Thyroid gland (tissue), 4 donors: ENCODE measurements around the gene SUN2. TPM values are rescaled to one million over a fixed set of nuclear protein-coding genes. Genes with fewer than 3 reads are reported as not detected.

Experiments
- DNase-seq, 2 donors: peaks; one replicate each; pipeline ENCODE4 v3.0.0-alpha.2; 2019
- H3K27ac ChIP-seq, 3 donors: fragments of 200-600 bp; sonication (generic); 1 replicate in 2 of 3; 2 replicates in 1 of 3; pipeline ENCODE4 v1.5.1; 2016 to 2019; ENCODE audit warnings: mild to moderate bottlenecking in 1 of 3, moderate library complexity in 1 of 3
- H3K27me3 ChIP-seq: fragments of 200-600 bp; sonication (generic); one replicate; pipeline ENCODE4 v1.5.1; 2019
- H3K36me3 ChIP-seq, 2 donors: fragments of 200-600 bp; sonication (generic); one replicate each; pipeline ENCODE4 v1.5.1; 2016 to 2019
- H3K4me1 ChIP-seq, 2 donors: fragments of 200-600 bp; sonication (generic); one replicate each; pipeline ENCODE4 v1.5.1; 2017 to 2019
- H3K4me3 ChIP-seq, 3 donors: fragments of 200-600 bp; sonication (generic); replicated peaks in 1 of 3; 1 replicate in 2 of 3; 2 replicates in 1 of 3; pipeline ENCODE4 v1.5.1; 2016; ENCODE audit warnings: mild to moderate bottlenecking in 1 of 3
- H3K9me3 ChIP-seq: fragments of 200-600 bp; sonication (generic); one replicate; pipeline ENCODE4 v1.5.1; 2017
- POLR2A ChIP-seq, 2 donors: fragments of 450-650 bp; IDR thresholded peaks; one replicate each; pipeline ENCODE4 v1.6.1; 2017; ENCODE audit warnings: antibody characterized with exemption in 2 of 2, mild to moderate bottlenecking in 2 of 2, moderate library complexity in 1 of 2
- WGBS, 2 donors: methylation state at CpG; one replicate each; pipeline ENCODE4 v1.1.5; 2017; 5-methylcytosine and 5-hydroxymethylcytosine counted together
- intact Hi-C: fragments of 100-400 bp; cut with DNase I; formaldehyde crosslinking; loops from one replicate; pipeline ENCODE4 v1.15.1; 2023
- total RNA-seq, 4 donors: library from RNA; depleted of rRNA; stranded (reverse); fragments of >200 nt; gene quantifications; one replicate each; pipeline ENCODE4 v1.2.3, GENCODE V29; 2016
- TF ChIP-seq, protein P1 (sequence below), 6 experiments: fragments of 200-600 bp in 3 of 6; fragments of 450-650 bp in 3 of 6; sonication (generic) in 3 of 6; IDR thresholded peaks; one replicate each; pipeline ENCODE4 v1.5.1; 2016 to 2019; ENCODE audit warnings: antibody characterized with exemption in 6 of 6, mild to moderate bottlenecking in 2 of 6, inconsistent platforms in 1 of 6, moderate library complexity in 1 of 6

Gene SUN2
- total RNA-seq, 4 donors from 2014 or later = 137 to 356 (median 153) TPM

DNA sequence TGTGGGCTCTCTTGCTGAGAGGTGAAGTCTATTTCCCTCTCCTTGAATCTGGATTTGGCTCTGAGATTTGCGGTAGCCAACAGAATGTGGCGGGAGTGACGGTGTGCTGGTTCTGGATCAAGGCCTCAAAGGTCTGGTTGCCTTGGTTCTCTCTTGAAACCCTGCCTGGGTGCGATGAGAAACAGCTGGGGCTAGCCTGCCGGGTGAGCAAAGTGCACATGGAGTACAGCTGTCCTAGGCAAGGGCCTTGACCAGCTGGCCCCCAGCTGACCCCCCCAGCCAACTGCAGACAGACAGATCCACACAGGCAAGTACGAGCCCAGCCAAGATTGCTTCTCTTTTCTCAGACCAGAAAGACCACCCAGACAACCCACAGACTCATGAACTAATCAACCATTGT lies 10.8 kb downstream of the SUN2 start:
- H3K4me1 ChIP-seq = no peaks in the 10 kb centered on the region
- TF ChIP-seq, protein P1, sequence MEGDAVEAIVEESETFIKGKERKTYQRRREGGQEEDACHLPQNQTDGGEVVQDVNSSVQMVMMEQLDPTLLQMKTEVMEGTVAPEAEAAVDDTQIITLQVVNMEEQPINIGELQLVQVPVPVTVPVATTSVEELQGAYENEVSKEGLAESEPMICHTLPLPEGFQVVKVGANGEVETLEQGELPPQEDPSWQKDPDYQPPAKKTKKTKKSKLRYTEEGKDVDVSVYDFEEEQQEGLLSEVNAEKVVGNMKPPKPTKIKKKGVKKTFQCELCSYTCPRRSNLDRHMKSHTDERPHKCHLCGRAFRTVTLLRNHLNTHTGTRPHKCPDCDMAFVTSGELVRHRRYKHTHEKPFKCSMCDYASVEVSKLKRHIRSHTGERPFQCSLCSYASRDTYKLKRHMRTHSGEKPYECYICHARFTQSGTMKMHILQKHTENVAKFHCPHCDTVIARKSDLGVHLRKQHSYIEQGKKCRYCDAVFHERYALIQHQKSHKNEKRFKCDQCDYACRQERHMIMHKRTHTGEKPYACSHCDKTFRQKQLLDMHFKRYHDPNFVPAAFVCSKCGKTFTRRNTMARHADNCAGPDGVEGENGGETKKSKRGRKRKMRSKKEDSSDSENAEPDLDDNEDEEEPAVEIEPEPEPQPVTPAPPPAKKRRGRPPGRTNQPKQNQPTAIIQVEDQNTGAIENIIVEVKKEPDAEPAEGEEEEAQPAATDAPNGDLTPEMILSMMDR (IDR thresholded peaks at IDR 0.05) = no peak
- no peak for TF ChIP-seq POLR2A (IDR thresholded peaks at IDR 0.05)
- peaks cover 85 to 91% of the 10 kb centered on the region in 2 donors for H3K36me3 ChIP-seq
- no peaks in the 10 kb centered on the region for H3K9me3 ChIP-seq
- no peak for DNase-seq
- no peak overlapping the region for H3K4me3 ChIP-seq
- no peaks in the 10 kb centered on the region for H3K27me3 ChIP-seq
- H3K27ac ChIP-seq = no peak overlapping the region
- intact Hi-C loops = no loop called here
- WGBS, 2 donors = 90 to 93% methylated on average over 5 to 6 of the region's 6 CpGs

DNA sequence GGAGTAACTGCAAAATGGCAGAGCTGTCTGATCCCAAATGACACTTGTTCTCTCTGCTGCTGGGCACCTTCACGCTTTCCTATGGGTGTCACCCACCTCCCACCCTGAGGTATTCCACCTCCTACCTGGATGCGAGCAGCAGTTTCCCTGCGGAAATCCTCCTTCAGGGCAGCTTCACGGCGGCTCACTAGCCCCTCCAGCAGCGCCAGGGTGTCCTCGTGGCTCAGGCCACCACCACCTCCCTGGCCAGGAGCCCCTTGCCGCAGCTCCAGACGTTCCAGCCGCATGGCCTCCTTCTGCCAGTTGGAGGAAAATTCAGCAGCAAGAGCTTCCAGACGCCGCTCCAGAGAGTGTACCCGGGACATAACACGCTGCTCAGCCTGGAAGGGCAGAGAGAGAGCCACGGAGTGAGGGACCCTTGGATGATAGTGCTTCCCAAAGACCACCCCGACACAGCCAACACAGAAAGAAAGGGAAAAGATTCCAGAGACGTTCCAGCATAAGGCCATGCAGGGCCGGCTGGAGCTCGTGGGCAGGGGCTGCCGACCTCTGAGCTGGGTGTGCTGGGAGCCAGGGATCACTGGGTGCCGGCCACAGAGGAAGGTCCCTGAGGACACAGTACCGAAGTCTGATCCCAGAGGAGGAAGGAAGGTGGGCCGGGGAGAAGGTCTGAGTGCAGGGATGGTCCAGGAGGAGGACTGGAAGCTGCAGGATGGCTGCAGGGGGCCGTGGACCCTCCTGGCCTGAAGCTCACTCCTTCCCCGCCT lies 13.4 kb downstream of the SUN2 start:
- H3K4me3 ChIP-seq = no peak overlapping the region
- TF ChIP-seq POLR2A (IDR thresholded peaks at IDR 0.05) = no peak
- H3K4me1 ChIP-seq = no peaks in the 10 kb centered on the region
- H3K9me3 ChIP-seq = no peaks in the 10 kb centered on the region
- DNase-seq = no peak
- no peak overlapping the region for H3K27ac ChIP-seq
- WGBS, 2 donors = 93 to 94% methylated on average over 23 to 25 of the region's 25 CpGs
- H3K36me3 ChIP-seq = peaks cover 85 to 96% of the 10 kb centered on the region in 2 donors
- intact Hi-C loops = no loop called here
- no peaks in the 10 kb centered on the region for H3K27me3 ChIP-seq

- no peak for TF ChIP-seq POLR2A (IDR thresholded peaks at IDR 0.05)
- TF ChIP-seq, protein P1 (IDR thresholded peaks at IDR 0.05) = no peak
- no peaks in the 10 kb centered on the region for H3K4me1 ChIP-seq
- DNase-seq = no peak
- peaks cover 90 to 93% of the 10 kb centered on the region in 2 donors for H3K36me3 ChIP-seq
- H3K27ac ChIP-seq = no peak overlapping the region
- H3K27me3 ChIP-seq = no peaks in the 10 kb centered on the region
- H3K9me3 ChIP-seq = no peaks in the 10 kb centered on the region
- 96 to 100% methylated on average over 8 to 10 of the region's 10 CpGs for WGBS, 2 donors
- intact Hi-C loops = no loop called here
- no peak overlapping the region for H3K4me3 ChIP-seq
Observed at GRCh38 chr22:38741576-38741975, 14.2 kb downstream of the SUN2 start.

DNA sequence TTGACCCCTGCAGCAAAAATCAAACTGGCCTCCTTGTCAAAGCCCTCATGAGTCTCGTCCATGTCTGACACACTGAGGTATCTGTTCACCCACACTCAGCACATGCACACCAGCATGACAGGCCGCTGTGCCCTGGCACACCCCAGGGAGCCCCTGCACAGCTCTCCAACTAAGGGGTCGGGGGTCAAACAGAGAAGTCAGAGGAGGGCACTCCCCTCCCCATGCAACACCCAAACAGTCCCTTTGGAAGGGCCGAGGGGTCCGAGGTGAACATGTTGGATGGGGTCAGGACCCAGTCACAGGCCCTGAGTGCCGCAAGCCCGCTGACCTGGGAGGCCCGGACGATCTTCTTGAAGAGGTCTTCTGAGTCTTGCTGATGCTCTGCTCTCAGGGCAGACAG lies 14.6 kb downstream of the SUN2 start:
- H3K27ac ChIP-seq = no peak overlapping the region

DNA sequence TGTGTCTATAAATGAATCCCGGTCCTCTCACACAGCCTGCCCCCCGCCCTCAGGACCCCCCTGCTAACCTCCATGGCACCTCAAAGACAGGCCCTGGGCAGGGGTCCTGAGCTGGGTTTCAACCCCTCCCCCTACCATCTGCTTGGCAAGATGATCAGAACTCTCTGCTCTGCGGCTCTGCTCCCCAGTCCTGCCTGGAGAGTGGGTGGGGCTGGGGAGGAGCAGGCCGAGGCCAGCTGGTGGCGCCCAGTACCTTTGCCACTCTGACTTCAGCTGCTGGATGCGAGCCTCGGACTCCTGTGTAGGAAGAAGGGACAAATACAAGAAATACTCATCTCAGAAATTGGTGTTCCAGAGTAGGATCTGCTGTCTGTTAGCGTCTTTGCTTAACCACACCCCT lies 15.0 kb downstream of the SUN2 start:
- H3K27me3 ChIP-seq = no peaks in the 10 kb centered on the region
- DNase-seq = no peak
- peaks cover 0 to 5% of the 10 kb centered on the region in 2 donors for H3K4me1 ChIP-seq
- TF ChIP-seq POLR2A (IDR thresholded peaks at IDR 0.05) = no peak
- TF ChIP-seq, protein P1 (IDR thresholded peaks at IDR 0.05) = no peak
- H3K4me3 ChIP-seq = no peak overlapping the region
- peaks cover 86 to 96% of the 10 kb centered on the region in 2 donors for H3K36me3 ChIP-seq
- H3K9me3 ChIP-seq = no peaks in the 10 kb centered on the region
- 79 to 100% methylated on average over 6 to 8 of the region's 8 CpGs for WGBS, 2 donors
- intact Hi-C loops = no loop called here
- no peak overlapping the region for H3K27ac ChIP-seq

More for the DNA sequence above, 14.6 kb downstream of the SUN2 start:
- H3K36me3 ChIP-seq = peaks cover 86 to 96% of the 10 kb centered on the region in 2 donors
- no peaks in the 10 kb centered on the region for H3K27me3 ChIP-seq
- intact Hi-C loops = no loop called here
- WGBS, 2 donors = 88 to 92% methylated on average over 5 to 8 of the region's 9 CpGs
- H3K9me3 ChIP-seq = no peaks in the 10 kb centered on the region
- no peak for TF ChIP-seq POLR2A (IDR thresholded peaks at IDR 0.05)
- TF ChIP-seq, protein P1 (IDR thresholded peaks at IDR 0.05) = no peak
- H3K4me3 ChIP-seq = no peak overlapping the region
- peaks cover 0 to under 1% of the 10 kb centered on the region in 2 donors for H3K4me1 ChIP-seq
- DNase-seq = no peak
